ENCODE measurements around the gene SBK3.
"Not testable (repeated sequence)": the region's sequence is repeated elsewhere in the genome, so short reads cannot be mapped to it uniquely, and the experiment has no call there.

SBK3 gene

GRCh38 chr19:55573929-55574328 is 28.6 kb upstream of the SBK3 start:
- DNase-seq, result not testable (repeated sequence)

- not testable (repeated sequence) for DNase-seq
These were observed 24.1 kb upstream of the SBK3 start for GRCh38 chr19:55569477-55569876.

GRCh38 chr19:55567708-55568328 is 22.5 kb upstream of the SBK3 start:
- DNase-seq, result no peak

- no peak for DNase-seq
These were observed 21.5 kb upstream of the SBK3 start for GRCh38 chr19:55566823-55567222.

- DNase-seq, result peak; percentile 97
These were observed 17.9 kb upstream of the SBK3 start for GRCh38 chr19:55563261-55563690.

GRCh38 chr19:55559684-55560083 is 14.3 kb upstream of the SBK3 start:
- no peak for DNase-seq

- DNase-seq, result no peak
These were observed 9.4 kb upstream of the SBK3 start for GRCh38 chr19:55554741-55555152.

- no peak for DNase-seq
These were observed 9.0 kb upstream of the SBK3 start for GRCh38 chr19:55554302-55554701.

GRCh38 chr19:55553217-55554182 is 8.2 kb upstream of the SBK3 start:
- peak; percentile 81 for DNase-seq

- peak; percentile 95 for DNase-seq
These were observed 7.3 kb upstream of the SBK3 start for GRCh38 chr19:55552620-55553019.

GRCh38 chr19:55552206-55552605 is 6.9 kb upstream of the SBK3 start:
- no peak for DNase-seq

- no peak for DNase-seq
These were observed 4.9 kb upstream of the SBK3 start for GRCh38 chr19:55550321-55550650.

GRCh38 chr19:55549500-55550320 is 4.4 kb upstream of the SBK3 start:
- peak; percentile 77 for DNase-seq

- no peak for DNase-seq
These were observed 1.7 kb upstream of the SBK3 start for GRCh38 chr19:55546822-55547614.

GRCh38 chr19:55546011-55546410 is 668 bp upstream of the SBK3 start:
- DNase-seq, result no peak

GRCh38 chr19:55544776-55545439 is 435 bp downstream of the SBK3 start:
- DNase-seq, result no peak

GRCh38 chr19:55544014-55544413 is 1.3 kb downstream of the SBK3 start:
- DNase-seq, result no peak

- no peak for DNase-seq
These were observed 1.8 kb downstream of the SBK3 start for GRCh38 chr19:55543567-55543966.

GRCh38 chr19:55542292-55542855 is 3.0 kb downstream of the SBK3 start:
- no peak for DNase-seq

- no peak for DNase-seq
These were observed 4.3 kb downstream of the SBK3 start for GRCh38 chr19:55541091-55541490.

GRCh38 chr19:55540619-55541018 is 4.7 kb downstream of the SBK3 start:
- no peak for DNase-seq

Measured in NCI-H226 (cell line).